NCI-H2196 treated with DMSO at 0.1 percent for 48 hours (cell line): ENCODE measurements around the gene SND1.
"Not testable (repeated sequence)": the region's sequence is repeated elsewhere in the genome, so short reads cannot be mapped to it uniquely, and the experiment has no call there.

Experiments
- DNase-seq: peaks from one replicate; lab custom pipeline; 2025; ENCODE audit not compliant: unreplicated experiment; lab: John Stamatoyannopoulos, UW

Gene SND1

GRCh38 chr7:127822822-127823508, 171.0 kb downstream of the SND1 start:
- DNase-seq: no peak

DNA sequence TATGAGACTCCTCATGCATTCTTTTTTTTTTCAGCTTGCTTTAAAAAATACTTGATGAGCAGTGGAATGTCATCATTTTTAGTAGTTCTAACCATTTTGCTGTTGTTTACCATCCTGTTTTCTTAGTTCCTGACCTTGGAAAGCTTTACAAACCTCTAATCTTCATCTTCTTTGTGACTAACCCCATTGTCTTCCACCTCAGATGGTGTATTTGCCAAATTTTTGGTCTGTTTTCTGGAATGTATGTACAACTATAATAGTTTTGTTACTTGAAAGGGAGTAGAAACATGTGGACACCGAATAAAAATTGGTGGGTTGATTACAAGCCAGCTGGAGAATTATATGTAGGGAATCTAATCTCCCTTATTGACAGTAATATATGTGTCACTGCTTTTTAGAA, 172.7 kb downstream of the SND1 start:
- DNase-seq: no peak

GRCh38 chr7:127828843-127829500, 177.0 kb downstream of the SND1 start:
- DNase-seq: no peak

DNA sequence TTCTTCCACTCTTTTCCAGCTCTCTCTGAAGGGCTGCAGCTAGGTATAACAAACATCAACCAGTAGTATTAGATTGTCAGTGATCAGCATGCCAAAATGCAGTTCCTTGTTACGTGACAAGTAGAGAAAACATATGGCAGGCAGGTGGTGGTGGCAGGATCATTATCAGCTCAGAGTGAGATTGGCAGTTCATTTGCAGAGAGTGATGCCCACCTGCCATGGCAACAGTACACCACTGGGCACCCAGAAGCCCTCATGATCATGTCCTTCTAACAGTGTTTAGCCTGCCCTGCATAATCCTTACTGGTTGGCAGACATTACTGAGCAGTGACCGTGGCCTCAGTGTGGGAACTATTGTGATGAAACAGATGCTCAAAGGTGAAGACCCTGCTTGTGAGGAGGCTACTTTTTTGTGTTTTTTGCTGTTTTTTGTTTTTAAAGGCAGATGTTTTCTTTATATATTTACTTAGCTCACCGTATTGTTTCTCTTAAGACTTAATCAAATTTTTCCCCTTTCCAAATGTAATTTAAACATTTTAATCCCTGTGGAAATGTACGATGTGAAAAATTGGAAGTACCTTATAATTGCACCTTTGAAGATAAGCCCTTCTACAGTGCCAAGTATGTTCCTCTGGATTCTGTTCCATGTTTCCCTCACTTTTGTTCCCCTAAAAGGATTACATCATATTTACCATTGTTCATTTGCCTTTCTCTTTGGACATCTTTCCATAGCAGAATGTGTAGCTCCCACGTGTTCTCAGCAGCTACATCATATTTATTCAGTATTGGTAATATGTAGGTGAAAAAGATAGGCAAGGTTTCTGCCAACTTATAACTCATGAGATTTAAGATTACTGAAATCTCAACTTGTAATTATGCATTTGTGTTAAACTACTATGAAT, 179.6 kb downstream of the SND1 start:
- no peak for DNase-seq

DNA sequence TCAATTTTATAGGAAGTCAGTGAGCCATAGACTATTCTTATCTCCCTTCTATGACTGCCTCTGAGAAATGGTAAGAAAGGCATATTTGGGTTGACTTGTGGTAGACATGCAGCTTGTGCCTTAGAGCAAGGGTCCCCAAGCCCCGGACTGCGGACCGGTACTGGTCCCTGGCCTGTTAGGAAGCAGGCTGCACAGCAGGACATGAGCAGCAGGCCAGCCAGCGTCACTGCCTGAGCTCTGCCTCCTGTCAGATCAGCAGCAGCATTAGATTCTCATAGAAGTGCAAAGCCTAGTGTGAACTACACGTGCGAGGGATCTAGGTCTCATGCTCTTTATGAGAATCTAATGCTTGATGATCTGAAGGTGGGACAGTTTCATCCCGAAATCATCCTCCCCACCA, 180.6 kb downstream of the SND1 start:
- DNase-seq: no peak

GRCh38 chr7:127833641-127834040, 181.6 kb downstream of the SND1 start:
- no peak for DNase-seq

- no peak for DNase-seq
Measured at GRCh38 chr7:127835679-127836078, 183.7 kb downstream of the SND1 start.

- not testable (repeated sequence) for DNase-seq
Measured at GRCh38 chr7:127837816-127838410, 185.9 kb downstream of the SND1 start.

- no peak for DNase-seq
Measured at GRCh38 chr7:127838816-127839415, 186.9 kb downstream of the SND1 start.

- no peak for DNase-seq
Measured at GRCh38 chr7:127840226-127840951, 188.4 kb downstream of the SND1 start.

DNA sequence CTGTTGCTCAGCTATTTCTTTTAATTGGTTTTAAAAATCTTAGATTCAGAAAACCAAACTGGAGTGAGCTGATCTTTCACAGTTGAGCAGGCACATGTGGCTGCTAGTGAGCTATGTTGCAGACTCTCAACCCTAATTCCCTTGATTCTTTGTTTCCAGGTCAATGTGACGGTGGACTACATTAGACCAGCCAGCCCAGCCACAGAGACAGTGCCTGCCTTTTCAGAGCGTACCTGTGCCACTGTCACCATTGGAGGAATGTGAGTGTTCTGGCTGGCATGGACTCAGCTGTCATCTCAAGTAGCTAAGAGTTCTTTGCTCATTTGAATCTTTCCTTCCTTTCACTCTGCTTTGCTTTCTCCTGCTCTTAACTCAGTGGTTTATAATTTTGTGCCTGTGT, 192.2 kb downstream of the SND1 start:
- DNase-seq: no peak

DNA sequence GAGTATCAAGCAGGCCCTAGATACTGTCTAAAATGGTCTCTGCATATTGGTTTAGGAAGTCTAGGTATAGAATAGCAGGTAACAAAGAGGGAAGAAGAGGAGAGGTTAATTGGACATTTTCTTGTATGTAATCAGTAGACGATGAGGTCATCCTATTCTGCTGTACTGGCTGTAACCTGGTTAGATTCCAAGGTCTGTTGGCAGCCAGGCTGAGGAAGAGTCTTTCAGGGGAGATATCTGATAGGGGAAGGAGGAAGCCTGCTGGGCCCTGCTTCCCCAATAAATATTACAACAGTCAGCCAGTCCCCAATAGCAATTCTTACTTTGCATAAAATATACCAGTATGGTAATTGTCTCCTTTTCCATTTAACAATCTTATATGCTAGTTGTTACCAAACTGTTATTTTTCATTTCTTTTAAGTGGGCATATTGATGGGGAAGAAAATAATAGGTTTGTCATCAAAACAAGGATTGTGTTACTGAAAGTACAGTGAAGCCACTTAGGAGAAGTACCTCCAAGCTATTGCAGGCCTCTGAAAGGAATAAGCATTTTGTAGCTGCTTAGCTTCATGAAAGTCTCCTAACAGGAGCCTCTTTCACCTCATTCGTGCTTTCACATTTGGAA, 192.8 kb downstream of the SND1 start:
- peak; percentile 80 for DNase-seq

- peak; percentile 19 for DNase-seq
Measured at GRCh38 chr7:127845522-127846214, 193.7 kb downstream of the SND1 start.

- DNase-seq: no peak
Measured at GRCh38 chr7:127847641-127848040, 195.6 kb downstream of the SND1 start.

DNA sequence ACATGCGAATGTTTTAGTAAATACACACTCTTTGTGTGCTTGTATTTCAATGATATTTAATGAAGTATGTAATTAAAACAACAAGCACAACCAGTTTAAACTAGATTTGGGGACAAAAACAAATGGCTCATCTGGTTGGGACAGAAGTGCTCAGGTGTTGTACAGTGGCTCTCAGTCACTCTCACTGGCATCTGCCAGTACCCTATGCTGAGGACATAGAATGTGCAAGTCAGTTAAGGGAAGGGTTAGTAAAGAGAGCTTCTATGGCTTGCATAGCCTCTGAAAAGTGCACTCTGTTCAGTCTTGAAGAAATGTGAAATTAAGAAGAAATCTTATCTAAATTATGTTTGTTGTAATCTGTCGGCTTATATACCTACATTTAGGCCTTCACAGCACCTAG, 196.2 kb downstream of the SND1 start:
- DNase-seq: no peak

- DNase-seq: no peak
Measured at GRCh38 chr7:127850195-127850594, 198.2 kb downstream of the SND1 start.

GRCh38 chr7:127854383-127854782, 202.4 kb downstream of the SND1 start:
- no peak for DNase-seq

GRCh38 chr7:127857464-127857841, 205.5 kb downstream of the SND1 start:
- no peak for DNase-seq
